NCI-H146 treated with DMSO at 0.1 percent for 48 hours (cell line): ENCODE results near the gene SMC4.
"Not testable (repeated sequence)": the region's sequence is repeated elsewhere in the genome, so short reads cannot be mapped to it uniquely, and the experiment has no call there.

Experiments
- DNase-seq: peaks from one replicate; lab custom pipeline; 2025; ENCODE audit not compliant: unreplicated experiment; lab: John Stamatoyannopoulos, UW

The SMC4 gene

DNA sequence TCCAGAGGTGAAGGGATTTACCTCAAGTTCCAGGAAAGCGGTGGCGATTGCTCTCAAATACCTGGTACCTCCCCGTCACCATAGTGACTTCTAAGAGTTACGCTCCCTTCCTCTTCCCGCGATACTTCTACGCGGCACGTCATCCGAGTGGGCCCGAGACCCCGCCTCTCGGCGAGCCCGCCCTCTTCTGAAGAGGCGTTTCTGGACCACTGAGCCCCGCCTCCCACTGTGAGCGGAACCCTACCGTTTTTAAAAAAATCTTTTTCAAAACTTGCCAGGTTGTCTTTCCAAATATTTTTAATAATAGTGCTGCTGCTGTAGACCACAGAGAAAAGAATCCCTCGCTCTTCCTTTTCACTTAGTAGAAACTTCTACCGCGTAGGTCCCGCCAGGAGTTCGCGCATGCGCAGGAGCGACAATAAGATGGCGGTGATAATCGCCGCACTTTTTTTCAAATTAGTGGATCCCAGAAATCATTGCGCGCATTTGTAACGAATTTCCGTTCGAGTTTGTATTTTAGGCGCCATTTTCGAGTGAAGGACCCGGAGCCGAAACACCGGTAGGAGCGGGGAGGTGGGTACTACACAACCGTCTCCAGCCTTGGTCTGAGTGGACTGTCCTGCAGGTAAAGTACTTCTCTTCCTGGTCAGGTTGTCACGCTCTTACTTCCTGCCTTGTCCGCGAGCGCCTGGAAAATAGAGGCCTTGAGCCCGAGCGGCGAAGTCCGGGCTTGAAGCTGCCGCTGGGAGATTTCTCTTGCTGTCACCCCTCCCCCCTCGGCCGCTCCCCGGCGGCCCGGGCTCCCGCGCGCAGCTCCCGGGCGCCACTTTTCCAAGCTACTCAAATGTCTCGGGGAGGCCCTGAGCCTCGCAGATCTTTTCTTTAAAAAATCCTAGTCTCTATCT, at the start of gene SMC4, which contains the start of gene IFT80:
TSS of gene SMC4 (plus strand) at position 526 of the 905 bp plus-strand sequence. CDS start 1,177 bp downstream, outside the sequence.
TSS of gene IFT80 (minus strand) at position 101 of the 905 bp plus-strand sequence. CDS start 14,625 bp downstream, outside the sequence.
- peak; percentile 98 for DNase-seq

DNA sequence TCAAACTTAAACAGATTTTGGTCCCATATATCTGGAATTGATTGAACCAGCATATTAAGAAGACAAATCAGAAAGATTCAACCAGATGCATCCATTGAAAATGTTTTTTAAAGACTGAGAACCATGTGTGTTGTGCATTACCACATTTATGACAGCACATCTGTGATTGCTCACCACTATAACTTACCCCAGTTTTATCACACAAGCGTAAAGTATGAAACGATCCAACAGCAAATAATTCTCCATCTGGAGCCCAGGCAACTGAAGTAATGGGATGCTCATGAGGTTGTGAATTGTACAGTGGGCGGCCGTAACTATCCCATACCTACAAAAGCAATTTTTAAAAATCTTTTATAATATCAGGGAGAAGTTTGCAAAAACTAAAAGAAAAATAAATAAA, 43.6 kb upstream of the SMC4 start:
- DNase-seq = no peak

DNA sequence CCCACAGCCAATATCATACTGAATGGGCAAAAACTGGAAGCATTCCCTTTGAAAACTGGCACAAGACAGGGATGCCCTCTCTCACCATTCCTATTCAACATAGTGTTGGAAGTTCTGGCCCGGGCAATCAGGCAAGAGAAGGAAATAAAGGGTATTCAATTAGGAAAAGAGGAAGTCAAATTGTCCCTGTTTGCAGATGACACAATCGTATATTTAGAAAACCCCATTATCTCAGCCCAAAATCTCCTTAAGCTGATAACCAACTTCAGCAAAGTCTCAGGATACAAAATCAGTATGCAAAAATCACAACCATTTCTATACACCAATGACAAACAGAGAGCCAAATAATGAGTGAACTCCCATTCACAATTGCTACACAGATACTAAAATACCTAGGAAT, 36.6 kb upstream of the SMC4 start:
- not testable (repeated sequence) for DNase-seq

DNA sequence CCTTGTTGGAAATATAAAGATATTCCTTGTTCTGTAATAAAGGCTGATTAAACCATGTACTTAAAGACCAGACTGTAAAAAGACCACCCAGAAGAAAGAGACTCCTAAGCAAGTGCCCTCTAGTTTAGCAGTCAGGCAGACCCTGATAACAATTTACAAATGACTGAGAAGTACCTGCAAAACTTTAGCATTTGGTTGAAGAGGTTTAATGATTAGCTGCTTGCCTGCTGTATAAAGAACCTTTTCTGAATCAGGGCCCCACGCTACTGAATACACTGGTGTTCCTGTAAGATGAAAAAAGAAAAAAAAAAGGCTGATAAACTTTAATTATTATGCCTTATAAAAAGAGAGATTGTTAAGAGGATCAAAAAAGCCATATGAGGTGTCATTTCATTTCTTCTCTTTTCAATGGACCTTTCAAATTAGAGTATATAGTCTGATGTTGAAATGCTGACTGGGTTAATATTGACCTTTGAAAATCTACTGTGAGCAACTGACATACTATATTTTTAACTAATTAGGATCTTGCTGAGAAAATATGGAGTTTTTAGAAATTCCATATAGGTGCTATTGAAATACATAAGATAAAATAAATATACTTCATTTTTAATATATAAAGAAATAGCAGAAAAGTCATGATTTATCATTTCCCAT, 33.5 kb upstream of the SMC4 start:
- DNase-seq = no peak

DNA sequence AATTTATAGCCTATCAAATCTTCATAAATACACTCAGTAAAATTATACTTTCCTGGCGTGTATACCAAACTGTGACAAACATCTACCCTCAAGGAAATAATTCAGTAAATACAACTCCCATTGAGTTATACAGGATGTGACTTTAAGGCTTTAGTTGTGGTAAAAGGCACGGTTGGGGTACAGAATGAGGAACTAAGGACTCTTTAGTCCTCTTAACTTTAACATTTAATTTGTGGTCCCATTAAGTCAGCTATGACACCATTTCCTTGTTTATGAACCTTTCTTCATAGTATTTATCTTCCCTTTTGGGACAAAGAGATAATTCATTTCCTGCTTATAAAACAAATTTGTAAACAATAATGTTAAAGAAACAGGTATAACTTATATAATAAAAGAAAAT, 30.6 kb upstream of the SMC4 start:
- no peak for DNase-seq

DNA sequence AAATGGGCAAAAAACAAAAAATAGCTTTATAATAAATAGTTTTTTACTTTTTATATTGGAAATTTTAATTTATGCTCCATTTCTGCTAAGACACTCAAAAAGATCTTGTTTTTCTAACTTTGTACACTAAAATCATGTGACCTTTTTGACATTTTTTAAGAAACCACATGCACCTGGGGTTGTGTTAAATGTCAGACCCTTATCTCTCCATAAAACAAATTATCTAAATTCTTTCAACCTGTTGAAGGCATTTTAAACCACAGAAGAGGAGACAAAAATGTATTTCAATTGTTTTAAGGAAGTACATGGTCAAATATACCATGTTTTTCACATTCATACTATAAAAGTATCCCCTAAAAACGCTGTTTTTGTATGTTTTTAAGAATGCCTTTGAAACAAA, 29.7 kb upstream of the SMC4 start:
- DNase-seq = no peak

DNA sequence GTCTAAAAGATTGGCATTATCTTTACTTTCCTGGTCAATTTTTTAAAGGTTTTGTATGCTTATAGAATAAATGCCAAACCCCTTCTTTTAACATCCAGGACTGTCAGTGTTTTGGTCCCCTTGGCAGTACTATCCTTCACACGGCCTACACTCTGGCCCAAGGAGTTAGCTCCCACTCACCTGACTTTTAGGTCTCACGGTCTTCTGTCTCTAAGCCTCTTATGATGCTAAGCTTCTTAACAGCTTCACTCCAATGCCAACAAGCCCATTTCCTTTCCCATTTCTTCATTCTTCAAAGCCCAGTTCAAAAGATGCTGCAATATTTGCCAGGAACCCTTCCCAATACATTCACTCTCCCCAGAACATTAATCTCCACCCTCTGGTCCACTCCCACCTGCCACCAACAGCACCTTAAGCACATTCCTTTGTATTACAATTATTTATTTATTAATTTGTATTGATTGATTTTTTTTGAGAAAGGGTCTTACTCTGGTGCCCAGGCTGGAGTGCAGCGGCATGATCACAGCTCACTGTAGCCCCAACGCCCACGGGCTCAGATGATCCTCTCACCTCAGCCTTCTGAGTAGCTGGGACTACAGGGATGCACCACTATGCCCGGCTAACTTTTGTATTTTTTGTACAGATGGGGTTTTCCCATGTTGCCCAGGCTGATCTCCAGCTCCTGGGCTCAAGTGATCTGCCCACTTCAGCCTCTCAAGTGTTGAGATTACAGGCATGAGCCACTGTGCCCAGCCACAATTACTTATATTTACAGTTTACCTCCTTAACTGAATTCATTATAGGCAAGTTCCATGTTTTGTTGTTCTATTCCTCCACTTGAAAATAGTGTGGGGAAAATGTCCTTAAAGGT, 28.2 kb upstream of the SMC4 start:
- DNase-seq = no peak

DNA sequence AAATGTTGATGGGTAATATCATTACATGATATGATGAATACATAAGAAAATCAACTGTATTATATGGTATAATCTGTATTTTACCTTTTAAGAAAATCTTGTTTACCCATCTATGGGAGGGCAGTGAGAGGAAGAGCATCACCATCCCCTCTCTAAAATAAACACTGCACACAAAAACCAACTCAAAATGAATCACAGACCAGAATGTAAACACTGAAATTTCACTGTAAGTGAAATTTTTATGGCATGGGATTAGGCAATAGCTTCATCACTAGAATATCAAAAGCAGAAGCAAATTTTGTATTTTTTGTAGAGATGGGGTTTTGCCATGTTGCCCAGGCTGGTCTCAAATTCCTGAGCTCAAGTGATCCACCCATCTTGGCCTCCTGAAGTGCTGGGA, 26.7 kb upstream of the SMC4 start:
- no peak for DNase-seq

DNA sequence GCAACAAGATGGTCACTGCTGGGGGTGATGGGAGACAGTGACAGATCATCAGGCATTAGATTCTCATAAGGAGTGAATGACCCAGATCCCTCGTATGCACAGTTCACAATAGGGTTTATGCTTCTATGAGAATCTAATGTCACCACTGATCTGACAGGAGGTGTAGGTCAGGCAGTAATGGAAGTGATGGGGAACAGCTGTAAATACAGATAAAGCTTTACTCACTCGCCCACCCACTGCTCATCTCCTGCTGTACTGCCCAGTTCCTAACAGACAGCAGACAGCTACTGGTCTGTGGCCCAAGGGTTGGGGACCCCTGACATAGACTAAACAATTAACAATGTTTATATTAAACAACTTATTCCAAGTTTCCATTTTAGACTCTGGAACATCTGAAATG, 25.8 kb upstream of the SMC4 start:
- DNase-seq = no peak

DNA sequence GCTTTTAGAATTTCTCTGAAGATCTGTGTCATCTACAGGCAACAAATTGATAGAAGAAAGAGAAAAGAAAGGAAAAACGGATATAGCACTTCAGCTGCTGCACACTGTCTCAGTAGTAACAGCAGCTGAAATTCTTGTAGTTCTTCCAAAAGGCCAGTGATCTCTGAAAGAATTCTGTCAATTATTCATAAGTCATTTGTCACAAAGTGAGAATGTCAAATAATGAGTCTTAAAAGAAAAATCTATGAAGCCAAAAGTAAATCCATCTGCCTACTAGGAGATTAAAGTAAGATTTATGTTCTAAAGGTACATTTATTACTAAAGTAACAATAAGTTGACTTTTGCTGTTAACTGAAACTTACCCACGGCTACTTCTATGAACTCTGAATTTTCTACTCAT, 25.0 kb upstream of the SMC4 start:
- no peak for DNase-seq

DNA sequence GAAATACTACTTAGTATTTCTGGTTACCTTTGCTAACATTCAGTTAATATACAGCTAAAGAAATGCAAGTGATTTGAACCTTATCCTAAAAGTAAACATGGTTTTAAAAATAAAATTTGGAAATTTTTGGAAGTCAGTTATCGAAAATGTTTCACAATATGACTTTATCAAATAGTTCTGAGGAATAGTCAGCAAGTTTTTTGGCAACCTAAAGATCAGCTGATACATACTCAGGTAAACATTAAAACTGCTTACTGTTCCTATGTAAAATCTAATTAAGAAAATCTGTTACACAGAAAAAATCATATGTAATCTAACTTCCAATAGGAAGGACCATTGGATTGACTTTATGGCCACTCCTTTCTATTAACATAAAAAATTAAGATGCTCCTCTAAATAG, 24.5 kb upstream of the SMC4 start:
- no peak for DNase-seq

DNA sequence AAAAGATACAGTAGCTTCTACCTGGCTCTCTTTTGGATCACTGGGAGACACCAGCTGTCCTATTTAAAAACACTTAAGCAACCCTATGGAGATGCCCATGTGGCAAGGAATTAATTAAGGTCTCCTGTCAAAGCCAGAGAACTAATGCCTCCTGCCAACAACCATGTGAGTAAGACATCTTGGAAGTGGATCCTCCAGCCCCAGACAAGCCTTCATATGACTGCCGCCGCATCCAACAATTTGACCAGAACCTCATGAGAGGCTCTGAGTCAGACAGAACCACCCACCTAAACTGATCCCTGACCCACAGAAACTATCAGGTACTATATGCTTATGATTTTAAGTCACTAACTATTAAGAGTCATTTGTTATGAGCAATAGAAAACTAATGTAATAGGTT, 22.8 kb upstream of the SMC4 start:
- DNase-seq = no peak

DNA sequence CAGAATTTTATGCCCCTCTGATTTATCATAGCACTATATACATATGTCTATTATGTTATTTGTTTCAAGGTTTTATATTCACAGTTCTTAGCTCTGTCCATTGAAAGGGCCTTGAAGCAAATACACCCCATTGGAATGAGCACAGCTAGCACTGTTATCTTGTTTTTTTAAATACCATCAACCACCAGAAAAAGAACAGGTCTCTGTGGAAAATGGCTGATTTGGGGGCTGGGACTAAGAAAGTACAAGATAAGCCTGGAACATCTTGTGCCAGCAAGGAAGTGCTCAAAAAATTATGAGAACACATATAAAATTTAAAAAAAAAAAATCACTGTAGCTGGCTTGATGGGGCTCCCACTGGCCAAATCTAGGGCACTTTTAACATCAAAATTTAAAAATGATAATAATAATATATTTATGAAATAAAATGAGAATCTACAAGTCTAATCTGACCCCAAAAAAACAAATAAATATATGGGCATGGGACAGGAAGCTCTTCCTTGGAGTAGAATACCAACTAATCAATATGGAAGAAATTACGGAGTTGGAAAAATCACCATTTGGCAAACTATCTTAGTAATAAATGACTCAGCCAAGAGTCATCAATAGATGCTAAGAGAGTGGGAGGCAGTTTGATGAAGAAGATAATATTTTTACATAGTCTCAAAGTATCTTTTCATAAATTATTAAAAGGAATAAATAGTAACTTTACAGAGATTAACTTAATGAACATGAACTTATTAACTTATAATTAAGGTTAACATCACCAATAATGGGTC, 20.9 kb upstream of the SMC4 start:
- no peak for DNase-seq

DNA sequence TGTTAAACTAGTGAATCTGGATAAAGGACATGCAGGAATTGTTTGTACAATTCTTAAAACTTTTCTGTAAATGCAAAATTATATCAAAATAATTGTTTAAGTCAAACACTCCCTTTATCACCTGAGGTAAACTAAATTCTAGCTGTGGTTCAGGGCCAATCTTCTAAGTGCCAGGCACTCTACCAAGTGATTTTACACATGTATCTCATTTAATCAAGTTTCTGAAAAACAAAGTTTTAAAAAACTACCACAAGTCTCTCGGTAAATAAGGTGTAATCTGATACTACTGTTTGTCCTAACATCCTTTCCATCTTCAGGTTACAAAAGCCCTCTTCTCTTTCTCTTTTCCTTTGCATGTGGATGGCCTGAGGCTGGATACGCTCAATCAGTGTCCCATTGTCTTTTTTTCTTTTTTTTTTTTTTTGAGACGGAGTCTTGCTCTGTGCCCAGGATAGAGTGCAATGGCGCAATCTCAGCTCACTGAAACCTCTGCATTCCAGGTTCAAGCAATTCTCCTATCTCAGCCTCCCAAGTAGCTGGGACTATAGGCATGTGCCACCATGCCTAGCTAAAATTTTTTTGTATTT, 19.7 kb upstream of the SMC4 start:
- no peak for DNase-seq

DNA sequence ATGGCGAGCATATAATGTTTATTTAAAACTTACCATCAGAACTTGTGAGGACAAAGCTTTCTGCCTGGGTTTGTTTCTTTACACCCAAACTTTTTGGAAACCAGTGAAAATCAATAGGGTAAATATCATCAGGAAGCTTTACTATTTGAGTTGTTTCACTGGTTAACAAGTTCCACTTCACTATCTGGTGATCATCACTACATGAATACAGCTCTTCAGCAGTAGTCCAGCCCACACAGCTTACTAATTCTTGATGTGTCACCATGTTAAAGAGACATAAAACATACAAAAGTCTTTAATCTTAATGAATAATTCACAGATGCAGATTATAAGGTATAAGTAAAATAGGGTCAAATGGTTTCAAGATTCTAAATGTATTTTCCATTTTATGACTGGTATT, 18.0 kb upstream of the SMC4 start:
- no peak for DNase-seq

DNA sequence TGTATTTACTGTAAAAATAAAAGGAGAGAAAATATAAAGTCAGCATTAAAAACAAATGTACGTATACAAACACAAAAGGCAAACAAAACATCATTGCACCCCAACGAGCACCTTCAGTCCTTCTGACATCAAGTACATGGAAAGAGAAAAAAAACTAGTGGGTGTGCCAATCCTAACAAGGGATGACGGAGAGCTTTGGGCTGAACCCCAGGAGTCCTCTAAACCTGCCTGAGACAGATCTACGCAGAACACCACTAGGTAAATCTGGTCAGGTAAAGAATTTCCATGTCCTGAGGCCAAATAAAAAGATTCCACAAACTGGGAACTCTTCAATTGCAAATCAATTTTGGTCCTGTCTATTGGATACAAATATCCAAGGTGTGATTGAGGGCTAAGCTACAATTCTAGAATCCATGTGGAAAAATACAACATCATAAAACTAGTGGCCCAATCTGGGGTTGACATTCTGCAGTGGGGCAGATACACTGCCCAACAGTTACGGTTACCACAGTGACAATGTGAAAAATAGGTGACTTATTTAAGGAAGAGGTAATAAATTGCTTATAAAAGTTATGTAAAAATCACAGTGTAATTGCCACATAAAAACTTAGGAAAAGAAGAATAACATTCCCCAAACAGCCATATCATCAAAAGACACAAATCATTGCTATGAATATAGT, 14.7 kb upstream of the SMC4 start:
- no peak for DNase-seq

DNA sequence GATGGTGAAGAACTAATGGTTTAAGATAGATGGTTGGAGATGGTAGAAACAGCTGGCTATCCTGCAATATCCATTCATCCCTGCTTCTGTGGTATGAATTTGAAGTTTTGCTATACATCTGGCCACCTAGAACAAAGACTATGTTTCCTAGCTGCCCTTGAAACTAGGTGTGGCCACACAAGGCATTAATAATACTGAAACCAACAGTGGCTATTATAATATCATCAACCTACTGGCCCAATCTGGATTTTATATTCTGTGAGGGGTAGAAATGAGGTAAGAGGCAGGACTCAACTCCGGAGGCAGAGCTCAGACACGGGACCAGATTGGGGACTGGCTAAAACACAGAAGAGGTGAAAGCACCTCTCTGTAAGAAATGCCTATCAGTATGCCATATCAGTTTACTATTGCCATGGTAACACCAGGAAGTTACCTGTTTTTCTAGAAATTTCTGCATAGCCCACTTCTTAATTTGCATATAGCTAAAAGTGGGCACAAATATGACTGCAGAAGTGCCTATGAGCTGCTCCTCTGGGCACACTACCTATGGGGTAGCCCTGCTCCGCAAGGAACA, 8.8 kb upstream of the SMC4 start:
- no peak for DNase-seq

DNA sequence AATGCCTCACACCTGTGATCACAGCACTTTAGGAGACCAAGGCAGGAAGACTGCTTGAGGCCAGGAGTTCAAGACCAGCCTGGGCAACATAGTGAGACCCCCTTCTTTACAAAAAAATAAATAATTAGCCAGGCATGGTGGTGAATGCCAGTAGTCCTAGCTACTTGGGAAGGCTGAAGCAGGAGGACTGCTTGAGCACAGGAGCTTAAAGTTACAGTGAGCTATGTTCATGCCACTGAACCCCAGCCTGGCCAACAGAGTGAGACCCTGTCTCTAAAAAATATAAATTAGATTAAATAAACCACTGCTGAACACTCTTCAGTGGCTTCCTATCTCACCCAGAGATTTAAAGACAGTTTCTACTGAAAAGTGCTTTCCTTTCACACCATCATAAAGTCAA, 6.7 kb upstream of the SMC4 start:
- DNase-seq = no peak

DNA sequence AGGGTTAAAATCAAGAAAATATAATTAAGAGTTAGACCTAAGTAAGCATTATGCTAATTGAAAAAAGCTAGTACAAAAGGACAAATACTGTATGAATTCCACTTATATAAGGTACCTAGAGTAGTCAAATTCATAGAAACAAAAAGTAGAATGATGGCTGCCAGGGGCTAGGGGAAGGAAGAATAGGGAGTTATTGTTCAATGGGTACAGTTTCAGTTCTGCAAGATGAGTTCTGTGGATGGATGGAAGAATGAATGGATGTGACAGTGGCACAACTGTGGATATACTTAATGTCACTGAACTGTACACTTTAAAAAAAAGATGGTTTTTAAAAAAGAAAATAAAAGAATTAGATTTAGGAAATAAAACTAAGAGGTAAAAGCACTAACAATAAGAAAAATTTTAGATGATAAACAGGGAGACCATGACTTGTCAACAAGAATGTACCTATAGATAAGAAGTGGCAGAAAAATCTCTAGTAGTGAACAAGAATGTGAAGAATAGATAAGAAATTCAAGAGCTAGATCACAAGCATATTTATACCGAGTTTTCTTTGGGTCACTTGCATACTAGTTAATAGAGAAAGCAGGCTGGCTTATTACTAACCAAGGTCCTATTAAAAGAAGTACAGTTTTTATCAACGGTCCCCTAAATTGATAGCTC, 6.0 kb upstream of the SMC4 start:
- DNase-seq = no peak
